ENCODE measurements around the gene PTPRU. TPM values are rescaled to one million over a fixed set of nuclear protein-coding genes. Genes with fewer than 3 reads are reported as not detected.

PTPRU gene
- total and polyA plus RNA-seq, 4 donors, result 1.6 to 15.1 (median 6.0) TPM

- Histone ChIP-seq H3K36me3 (ENCODE audit: control insufficient read depth in 4 of 4, insufficient read depth in 3 of 4, low read depth in 1 of 4, low read length in 3 of 4) (peaks cover 0 to 21% (median 3%) of the 10 kb centered on the region in 4 donors), H3K4me3 (ENCODE audit: low read depth in 1 of 3, low read length in 3 of 3) (no peak overlapping the region), H3K9ac (ENCODE audit: low read depth in 1 of 2, low read length in 2 of 2) (no peak overlapping the region), H3K9me3 (ENCODE audit: control insufficient read depth in 4 of 4, low read length in 3 of 4) (no peaks in the 10 kb centered on the region), H3K27me3 (ENCODE audit: control insufficient read depth in 4 of 4, insufficient read depth in 4 of 4, low read length in 3 of 4) (no peaks in the 10 kb centered on the region), H3K4me1 (ENCODE audit: control insufficient read depth in 4 of 4, insufficient read depth in 4 of 4, low read length in 3 of 4) (peaks cover 0 to 14% (median 0%) of the 10 kb centered on the region in 4 donors), H3K27ac (ENCODE audit: low read depth in 1 of 2, low read length in 2 of 2) (no peak overlapping the region)
- TF ChIP-seq MAX (IDR thresholded peaks at IDR 0.05), result no peak
- no peak for TF ChIP-seq RAD21 (IDR thresholded peaks at IDR 0.05)
- TF ChIP-seq CTCF (IDR thresholded peaks at IDR 0.05; ENCODE audit: low read depth, low read length, missing input control), result no peak
- TF ChIP-seq FOXA1 (IDR thresholded peaks at IDR 0.05), result no peak
- DNase-seq (ENCODE audit: low spot score), result peak; percentile 17
- WGBS, result 89% methylated on average over 6 of the region's 6 CpGs
Observed at GRCh38 chr1:29280409-29281131, 44.2 kb downstream of the PTPRU start.

- no peak for DNase-seq (ENCODE audit: low spot score)
- no peaks in the 10 kb centered on the region for H3K9me3 ChIP-seq (ENCODE audit: control insufficient read depth in 4 of 4, low read length in 3 of 4)
- TF ChIP-seq RXRA (IDR thresholded peaks at IDR 0.05) (no peak), ZBTB33 (IDR thresholded peaks at IDR 0.05) (no peak), FOXA1 (IDR thresholded peaks at IDR 0.05) (no peak), ATF3 (IDR thresholded peaks at IDR 0.05) (no peak), GABPA (IDR thresholded peaks at IDR 0.05 in 1 of 2, conservative IDR thresholded peaks at IDR 0.05 in 1 of 2) (no peak), NR2F2 (IDR thresholded peaks at IDR 0.05) (no peak), HNF4G (IDR thresholded peaks at IDR 0.05) (no peak), HNF4A (conservative IDR thresholded peaks at IDR 0.05) (no peak), CTCF (IDR thresholded peaks at IDR 0.05; ENCODE audit: low read depth, low read length, missing input control) (no peak), JUND (IDR thresholded peaks at IDR 0.05) (no peak), YY1 (IDR thresholded peaks at IDR 0.05) (no peak), MAX (IDR thresholded peaks at IDR 0.05) (no peak), FOXA2 (IDR thresholded peaks at IDR 0.05) (no peak), REST (IDR thresholded peaks at IDR 0.05) (no peak), SP1 (IDR thresholded peaks at IDR 0.05) (no peak)
- H3K9ac ChIP-seq (ENCODE audit: low read depth in 1 of 2, low read length in 2 of 2), result no peak overlapping the region
- WGBS, result 69% methylated on average over 3 of the region's 3 CpGs
- H3K4me1 ChIP-seq (ENCODE audit: control insufficient read depth in 4 of 4, insufficient read depth in 4 of 4, low read length in 3 of 4), result peaks cover 0 to 14% (median 0%) of the 10 kb centered on the region in 4 donors
- peaks cover 0 to 18% (median 2%) of the 10 kb centered on the region in 4 donors for H3K36me3 ChIP-seq (ENCODE audit: control insufficient read depth in 4 of 4, insufficient read depth in 3 of 4, low read depth in 1 of 4, low read length in 3 of 4)
- no peak overlapping the region for H3K4me3 ChIP-seq (ENCODE audit: low read depth in 1 of 3, low read length in 3 of 3)
- no peaks in the 10 kb centered on the region for H3K27me3 ChIP-seq (ENCODE audit: control insufficient read depth in 4 of 4, insufficient read depth in 4 of 4, low read length in 3 of 4)
- no peak overlapping the region for H3K27ac ChIP-seq (ENCODE audit: low read depth in 1 of 2, low read length in 2 of 2)
Observed at GRCh38 chr1:29281571-29281970, 45.2 kb downstream of the PTPRU start.
